KOPT-K1 (cell line): ENCODE results near the gene SLIT2.

ENCODE experiments used
- H3K27ac ChIP-seq: fragments of 200-600 bp; sonication (generic); 2 replicates; pipeline ENCODE4 v1.5.1; 2016; ENCODE audit warnings: antibody characterized with exemption, mild to moderate bottlenecking, low read depth, low read length; ENCODE audit not compliant: poor library complexity, severe bottlenecking
- H3K36me3 ChIP-seq: fragments of 200-600 bp; sonication (generic); 2 replicates; pipeline ENCODE4 v1.5.1; 2017; ENCODE audit warnings: antibody characterized with exemption, mild to moderate bottlenecking, low read length, moderate library complexity; ENCODE audit not compliant: insufficient read depth
- H3K9me3 ChIP-seq: fragments of 200-600 bp; sonication (generic); 2 replicates; pipeline ENCODE4 v1.5.1; 2017; ENCODE audit warnings: antibody characterized with exemption, low read length, mild to moderate bottlenecking; ENCODE audit not compliant: insufficient read depth, poor library complexity, severe bottlenecking

The SLIT2 gene, protein sequence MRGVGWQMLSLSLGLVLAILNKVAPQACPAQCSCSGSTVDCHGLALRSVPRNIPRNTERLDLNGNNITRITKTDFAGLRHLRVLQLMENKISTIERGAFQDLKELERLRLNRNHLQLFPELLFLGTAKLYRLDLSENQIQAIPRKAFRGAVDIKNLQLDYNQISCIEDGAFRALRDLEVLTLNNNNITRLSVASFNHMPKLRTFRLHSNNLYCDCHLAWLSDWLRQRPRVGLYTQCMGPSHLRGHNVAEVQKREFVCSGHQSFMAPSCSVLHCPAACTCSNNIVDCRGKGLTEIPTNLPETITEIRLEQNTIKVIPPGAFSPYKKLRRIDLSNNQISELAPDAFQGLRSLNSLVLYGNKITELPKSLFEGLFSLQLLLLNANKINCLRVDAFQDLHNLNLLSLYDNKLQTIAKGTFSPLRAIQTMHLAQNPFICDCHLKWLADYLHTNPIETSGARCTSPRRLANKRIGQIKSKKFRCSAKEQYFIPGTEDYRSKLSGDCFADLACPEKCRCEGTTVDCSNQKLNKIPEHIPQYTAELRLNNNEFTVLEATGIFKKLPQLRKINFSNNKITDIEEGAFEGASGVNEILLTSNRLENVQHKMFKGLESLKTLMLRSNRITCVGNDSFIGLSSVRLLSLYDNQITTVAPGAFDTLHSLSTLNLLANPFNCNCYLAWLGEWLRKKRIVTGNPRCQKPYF (N-terminal part only)

GRCh38 chr4:20251796-20252655 is at the start of gene SLIT2:
Gene SLIT2, plus strand, starts transcription at chr4:20251905. Its CDS starts 1,911 bp downstream, at chr4:20253816.
- Histone ChIP-seq H3K9me3 (no peaks in the 10 kb centered on the region), H3K36me3 (no peaks in the 10 kb centered on the region), H3K27ac (no peak within 1 kb of the TSS)

- Histone ChIP-seq H3K36me3 (no peaks in the 10 kb centered on the region), H3K9me3 (no peaks in the 10 kb centered on the region), H3K27ac (no peak overlapping the region)
These were observed 48.2 kb upstream of the SLIT2 start for GRCh38 chr4:20203508-20203907.

- Histone ChIP-seq H3K9me3 (no peaks in the 10 kb centered on the region), H3K36me3 (no peaks in the 10 kb centered on the region), H3K27ac (no peak overlapping the region)
These were observed 34.2 kb upstream of the SLIT2 start for GRCh38 chr4:20217521-20217920.

DNA sequence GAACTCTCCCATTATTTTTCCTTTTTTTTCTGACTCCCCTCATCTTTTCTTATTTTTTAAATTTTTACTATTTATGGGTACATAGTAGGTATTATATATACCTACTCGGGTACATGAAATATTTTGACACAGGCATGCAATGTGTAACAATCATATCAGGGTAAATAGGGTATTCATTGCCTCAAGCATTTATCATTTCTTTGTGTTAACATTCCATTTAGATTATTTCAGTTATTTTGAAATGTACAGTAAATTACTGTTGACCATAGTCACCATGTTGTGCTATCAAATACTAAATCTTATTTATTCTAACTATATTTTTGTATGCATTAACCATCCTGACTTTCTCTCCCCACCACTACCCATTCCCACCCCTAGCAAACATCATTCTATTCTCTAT is 33.8 kb upstream of the SLIT2 start:
- no peaks in the 10 kb centered on the region for H3K36me3 ChIP-seq
- H3K27ac ChIP-seq = no peak overlapping the region
- H3K9me3 ChIP-seq = no peaks in the 10 kb centered on the region

- Histone ChIP-seq H3K36me3 (no peaks in the 10 kb centered on the region), H3K27ac (no peak overlapping the region), H3K9me3 (no peaks in the 10 kb centered on the region)
These were observed 32.2 kb upstream of the SLIT2 start for GRCh38 chr4:20219521-20219920.

DNA sequence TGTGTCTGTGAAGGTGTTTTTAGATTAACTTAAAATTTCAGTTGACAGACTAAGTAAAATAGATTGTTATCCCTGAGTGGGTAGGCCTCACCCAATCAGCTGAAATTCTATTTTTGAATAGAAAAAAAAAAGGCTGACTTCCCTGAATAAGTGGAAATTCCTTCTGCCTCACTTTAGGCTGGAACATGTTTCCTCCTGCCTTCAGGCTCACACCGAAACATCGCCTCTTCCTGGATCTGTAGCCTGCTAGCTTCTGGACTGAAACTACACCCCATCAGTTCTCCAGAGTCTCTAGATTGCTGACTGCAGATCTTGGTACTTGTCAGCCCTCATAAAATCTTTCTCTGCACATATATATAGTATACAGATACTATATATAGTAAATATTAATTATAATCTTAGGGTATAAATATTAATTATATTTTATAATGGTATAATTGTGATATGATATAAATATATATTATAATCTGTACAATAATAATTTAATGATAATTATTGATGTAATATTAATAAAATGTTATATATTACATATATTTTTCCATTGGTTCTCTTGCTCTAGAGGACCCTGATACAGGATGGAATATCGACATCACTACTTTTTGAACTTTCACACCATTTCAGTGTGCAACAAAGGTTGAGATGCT is 13.7 kb upstream of the SLIT2 start:
- Histone ChIP-seq H3K27ac (no peak overlapping the region), H3K36me3 (no peaks in the 10 kb centered on the region), H3K9me3 (no peaks in the 10 kb centered on the region)

DNA sequence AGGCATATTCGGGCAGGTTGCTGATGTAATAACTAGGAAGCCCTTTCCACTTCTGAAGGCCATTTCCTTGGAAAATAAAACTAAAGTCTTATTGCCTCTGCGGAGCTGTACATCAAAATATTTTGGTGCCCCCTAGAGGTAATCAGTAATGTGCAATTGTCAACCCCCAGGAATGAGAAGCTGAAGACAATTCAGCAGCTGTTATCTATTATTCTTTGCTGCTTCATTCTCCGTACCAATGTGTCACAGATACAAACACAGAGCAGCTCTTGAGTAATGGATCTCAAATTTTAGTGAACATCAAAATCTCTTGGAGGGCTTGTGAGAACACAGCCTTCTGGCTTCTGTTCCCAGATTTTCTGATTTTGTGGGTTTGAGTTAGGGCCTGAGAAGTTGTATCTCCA is 3.5 kb upstream of the SLIT2 start:
- H3K36me3 ChIP-seq = no peaks in the 10 kb centered on the region
- H3K27ac ChIP-seq = no peak overlapping the region
- no peaks in the 10 kb centered on the region for H3K9me3 ChIP-seq

- Histone ChIP-seq H3K27ac (no peak overlapping the region), H3K36me3 (no peaks in the 10 kb centered on the region)
These were observed 2.4 kb upstream of the SLIT2 start for GRCh38 chr4:20249333-20249732.

DNA sequence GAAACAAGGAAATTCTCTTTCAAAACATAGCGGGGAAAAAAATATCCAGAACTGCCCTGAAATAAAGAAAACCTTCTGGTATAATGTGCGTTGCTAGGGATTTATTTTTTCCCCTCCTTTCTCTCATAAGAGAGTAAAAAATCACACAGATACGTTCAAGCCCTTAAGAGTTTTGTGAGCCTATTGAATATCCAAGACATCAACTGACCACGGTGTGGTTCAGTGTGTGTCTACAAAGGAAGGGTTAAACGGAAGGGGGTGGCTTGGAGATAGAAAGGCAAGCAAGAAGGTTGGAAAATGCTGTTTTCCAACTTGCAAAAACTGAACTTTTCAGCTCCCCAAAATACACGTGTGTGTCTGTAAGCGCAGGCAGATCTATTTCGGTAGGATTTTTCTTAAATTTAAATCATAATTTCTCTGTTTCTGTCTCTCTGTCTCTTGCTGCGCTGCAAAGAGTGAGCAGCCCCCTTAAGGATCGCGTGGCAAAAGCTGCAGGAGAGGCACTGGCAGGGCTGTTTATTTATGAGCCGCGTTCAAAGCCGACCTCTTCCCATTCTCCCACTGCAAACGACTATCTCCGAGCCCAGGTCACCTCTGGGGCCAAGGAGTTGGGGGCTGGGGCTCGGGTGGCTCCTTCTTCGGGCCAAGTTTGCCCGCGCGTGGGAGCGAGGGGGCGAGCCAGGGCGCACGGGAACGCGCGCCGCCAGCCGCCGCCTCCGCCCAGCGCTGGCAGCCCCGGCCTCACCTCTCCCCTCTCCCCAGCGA is 492 bp upstream of the SLIT2 start:
- Histone ChIP-seq H3K27ac (no peak overlapping the region), H3K36me3 (no peaks in the 10 kb centered on the region), H3K9me3 (no peaks in the 10 kb centered on the region)

More at GRCh38 chr4:20249333-20249732, 2.4 kb upstream of the SLIT2 start:
- H3K9me3 ChIP-seq = no peaks in the 10 kb centered on the region

DNA sequence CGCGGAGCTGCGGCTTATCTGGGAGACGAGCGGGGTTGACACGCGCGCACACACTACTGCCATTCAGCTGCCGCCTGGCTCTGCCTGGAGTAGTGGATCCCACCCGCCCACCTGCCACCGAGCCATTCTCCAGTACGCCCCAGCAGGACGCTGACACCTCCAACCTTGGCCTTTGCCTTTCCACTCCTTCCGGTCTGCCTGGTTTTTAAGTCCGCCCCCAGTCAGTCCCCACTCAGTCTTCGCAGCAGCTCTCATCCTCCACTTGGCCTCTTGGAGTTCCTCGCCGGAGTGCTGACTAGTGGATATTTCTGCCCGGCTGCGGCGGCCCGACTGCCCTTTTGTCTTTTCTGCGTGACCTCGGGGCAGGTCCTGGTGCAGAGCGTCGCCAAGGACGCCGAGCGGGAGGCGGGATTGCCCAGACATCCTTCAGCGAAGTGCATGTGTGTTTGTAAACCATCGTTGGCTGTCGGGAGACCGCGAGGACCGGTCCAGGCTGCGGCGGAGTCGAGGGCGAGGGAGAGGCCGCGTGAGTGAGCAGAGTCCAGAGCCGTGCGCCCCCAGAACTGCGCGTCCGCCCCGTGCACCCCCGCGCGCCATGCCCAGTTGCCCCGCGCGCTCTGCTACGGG is 1.1 kb downstream of the SLIT2 start:
- H3K27ac ChIP-seq = no peak overlapping the region

GRCh38 chr4:20253283-20253734 is 1.6 kb downstream of the SLIT2 start:
- no peaks in the 10 kb centered on the region for H3K36me3 ChIP-seq
- no peak overlapping the region for H3K27ac ChIP-seq
- H3K9me3 ChIP-seq = no peaks in the 10 kb centered on the region

More for the DNA sequence above, 1.1 kb downstream of the SLIT2 start:
- Histone ChIP-seq H3K9me3 (no peaks in the 10 kb centered on the region), H3K36me3 (no peaks in the 10 kb centered on the region)

- H3K36me3 ChIP-seq = no peaks in the 10 kb centered on the region
- H3K9me3 ChIP-seq = no peaks in the 10 kb centered on the region
- no peak overlapping the region for H3K27ac ChIP-seq
These were observed 2.2 kb downstream of the SLIT2 start for GRCh38 chr4:20253735-20254409.

GRCh38 chr4:20254511-20255250 is 3.0 kb downstream of the SLIT2 start:
- Histone ChIP-seq H3K36me3 (no peaks in the 10 kb centered on the region), H3K27ac (no peak overlapping the region), H3K9me3 (no peaks in the 10 kb centered on the region)
